ENCODE data around the gene HSPA2. TPM values are rescaled to one million over a fixed set of nuclear protein-coding genes. Genes with fewer than 3 reads are reported as not detected.

Gene HSPA2
- total and polyA plus RNA-seq, 8 donors = 3.3 to 7.2 (median 5.4) TPM

DNA sequence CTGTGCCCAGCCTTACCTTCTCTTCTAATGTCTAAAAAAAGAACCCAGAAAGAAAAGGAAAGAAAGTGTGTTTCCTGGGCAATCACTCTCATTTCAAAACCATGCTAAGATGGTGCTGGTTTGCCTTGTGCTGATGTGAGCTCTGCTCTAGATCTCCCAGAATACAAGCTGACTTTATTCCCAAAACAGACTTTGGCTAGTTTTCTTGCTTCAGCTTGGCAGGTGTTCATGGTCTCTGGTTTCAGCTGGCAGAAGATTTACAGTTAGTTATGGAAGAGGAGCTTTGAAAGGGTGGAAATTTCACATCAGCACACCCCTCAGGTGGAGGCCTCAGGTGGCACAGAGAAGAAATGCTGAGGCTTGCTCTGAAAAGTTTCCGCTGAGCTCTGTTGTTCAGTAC lies 43.6 kb downstream of the HSPA2 start:
- DNase-seq = no peak
- no peak overlapping the region for H3K4me3 ChIP-seq
- no peak for ATAC-seq
- TF ChIP-seq, protein P1, sequence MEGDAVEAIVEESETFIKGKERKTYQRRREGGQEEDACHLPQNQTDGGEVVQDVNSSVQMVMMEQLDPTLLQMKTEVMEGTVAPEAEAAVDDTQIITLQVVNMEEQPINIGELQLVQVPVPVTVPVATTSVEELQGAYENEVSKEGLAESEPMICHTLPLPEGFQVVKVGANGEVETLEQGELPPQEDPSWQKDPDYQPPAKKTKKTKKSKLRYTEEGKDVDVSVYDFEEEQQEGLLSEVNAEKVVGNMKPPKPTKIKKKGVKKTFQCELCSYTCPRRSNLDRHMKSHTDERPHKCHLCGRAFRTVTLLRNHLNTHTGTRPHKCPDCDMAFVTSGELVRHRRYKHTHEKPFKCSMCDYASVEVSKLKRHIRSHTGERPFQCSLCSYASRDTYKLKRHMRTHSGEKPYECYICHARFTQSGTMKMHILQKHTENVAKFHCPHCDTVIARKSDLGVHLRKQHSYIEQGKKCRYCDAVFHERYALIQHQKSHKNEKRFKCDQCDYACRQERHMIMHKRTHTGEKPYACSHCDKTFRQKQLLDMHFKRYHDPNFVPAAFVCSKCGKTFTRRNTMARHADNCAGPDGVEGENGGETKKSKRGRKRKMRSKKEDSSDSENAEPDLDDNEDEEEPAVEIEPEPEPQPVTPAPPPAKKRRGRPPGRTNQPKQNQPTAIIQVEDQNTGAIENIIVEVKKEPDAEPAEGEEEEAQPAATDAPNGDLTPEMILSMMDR (IDR thresholded peaks at IDR 0.05) = no peak
- H3K4me1 ChIP-seq = no peaks in the 10 kb centered on the region
- H3K9me3 ChIP-seq = no peaks in the 10 kb centered on the region
- no peak overlapping the region for H3K27ac ChIP-seq
- intact Hi-C loops (cut with DNase I) = no loop called here
- no peaks in the 10 kb centered on the region for H3K36me3 ChIP-seq
- FAIRE-seq = no peak
- WGBS, 2 donors = 98 to 100% methylated on average over 1 of the region's 1 CpG
- H3K27me3 ChIP-seq = no peaks in the 10 kb centered on the region

DNA sequence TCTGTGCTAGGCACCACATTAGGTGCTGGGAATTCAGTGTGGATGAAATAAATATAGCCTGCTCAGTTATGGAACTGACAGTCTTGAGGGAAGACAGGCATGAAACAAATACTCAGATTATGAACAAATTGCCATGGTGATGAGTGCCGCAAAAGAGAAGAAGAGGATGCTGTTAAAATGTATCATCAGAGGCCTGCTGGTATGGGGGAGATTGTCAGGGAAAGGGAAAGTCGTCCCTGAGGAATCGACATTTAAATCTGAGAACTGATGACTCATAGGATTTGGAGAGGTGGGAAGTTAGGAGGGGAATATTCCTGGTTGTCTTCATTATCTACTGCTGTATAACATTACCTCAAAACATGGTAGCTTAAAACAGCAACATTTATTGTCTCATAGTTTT lies 51.3 kb downstream of the HSPA2 start:
- ATAC-seq = no peak
- no peak for FAIRE-seq
- no peak for DNase-seq
- Histone ChIP-seq H3K9me3 (no peaks in the 10 kb centered on the region), H3K27me3 (no peaks in the 10 kb centered on the region), H3K4me1 (no peaks in the 10 kb centered on the region), H3K27ac (no peak overlapping the region), H3K4me3 (no peak overlapping the region), H3K36me3 (no peaks in the 10 kb centered on the region)
- TF ChIP-seq, protein P1 (IDR thresholded peaks at IDR 0.05) = no peak
- WGBS, 2 donors = 93% methylated on average over 3 of the region's 3 CpGs
- intact Hi-C loops (cut with DNase I) = no loop called here

Other genes with a start within 250 kb of the HSPA2 start
- gene ESR2, start 246.4 kb upstream of the HSPA2 start, total RNA-seq = under 1 TPM; 0.08 to 0.78 (median 0.22) TPM
- gene ESR2, start 246.4 kb upstream of the HSPA2 start, polyA plus RNA-seq = under 1 TPM; 0.09 to 0.19 TPM
- gene MTHFD1, start 152.4 kb upstream of the HSPA2 start, total RNA-seq = 10 to 100 TPM; 31.6 to 53.9 (median 40.3) TPM
- 10 to 100 TPM; 16.4 to 21.8 TPM for gene MTHFD1, start 152.4 kb upstream of the HSPA2 start, polyA plus RNA-seq
- gene AKAP5, start 75.2 kb upstream of the HSPA2 start, total RNA-seq = under 1 TPM; 0.08 to 0.37 (median 0.16) TPM
- gene AKAP5, start 75.2 kb upstream of the HSPA2 start, polyA plus RNA-seq = under 1 TPM; 0.04 to 0.16 TPM
- 1 to 10 TPM; 4.4 to 8.1 (median 5.9) TPM for gene ZBTB25, start 36.9 kb upstream of the HSPA2 start, total RNA-seq
- 1 to 10 TPM; 2.9 to 4.3 TPM for gene ZBTB25, start 36.9 kb upstream of the HSPA2 start, polyA plus RNA-seq
- 10 to 100 TPM; 10.0 to 24.3 (median 12.7) TPM for gene ZBTB1, start 36.0 kb upstream of the HSPA2 start, total RNA-seq
- gene ZBTB1, start 36.0 kb upstream of the HSPA2 start, polyA plus RNA-seq = 10 to 100 TPM in 1 of 2 donors, 1 to 10 TPM in 1; 8.7 to 11.5 TPM
- gene PPP1R36, start 9.2 kb downstream of the HSPA2 start, total RNA-seq = 1 to 10 TPM; 2.0 to 6.8 (median 4.5) TPM
- 1 to 10 TPM; 5.8 to 7.2 TPM for gene PPP1R36, start 9.2 kb downstream of the HSPA2 start, polyA plus RNA-seq
- 10 to 100 TPM; 33.3 to 60.7 (median 41.0) TPM for gene PLEKHG3, start 163.7 kb downstream of the HSPA2 start, total RNA-seq
- gene PLEKHG3, start 163.7 kb downstream of the HSPA2 start, polyA plus RNA-seq = 10 to 100 TPM; 33.8 to 42.0 TPM